ENCODE measurements around the gene PANK4. TPM values are rescaled to one million over a fixed set of nuclear protein-coding genes. Genes with fewer than 3 reads are reported as not detected.

Gene PANK4
- total and polyA plus RNA-seq, 9 of the 15 experiments (the other 6 are each of a cell fraction or from before 2014, with no cell fraction given): 0.93 to 55.6 (median 31.5) TPM

DNA sequence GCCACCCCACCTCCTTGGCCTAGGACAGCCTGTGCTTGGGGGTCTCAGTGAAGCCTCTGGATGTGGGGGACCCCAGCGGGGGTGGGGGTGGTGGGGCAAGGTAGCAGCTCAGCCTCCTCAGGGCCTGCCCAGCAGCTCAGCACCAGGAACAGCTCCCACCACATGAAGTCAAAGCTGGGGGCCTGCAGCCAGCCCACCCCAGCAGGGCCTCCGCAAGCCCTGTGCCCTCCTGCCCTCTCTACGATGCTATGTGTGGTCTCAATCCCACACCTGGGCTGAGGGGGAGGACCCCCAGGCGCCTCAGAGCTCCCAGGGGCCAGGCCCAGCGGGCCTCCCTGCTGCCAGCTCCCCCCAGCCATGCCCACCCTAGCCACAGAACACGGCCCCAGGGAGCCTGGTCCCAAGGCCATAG is 18.6 kb downstream of the PANK4 start (continued):
- TF ChIP-seq, protein P1, sequence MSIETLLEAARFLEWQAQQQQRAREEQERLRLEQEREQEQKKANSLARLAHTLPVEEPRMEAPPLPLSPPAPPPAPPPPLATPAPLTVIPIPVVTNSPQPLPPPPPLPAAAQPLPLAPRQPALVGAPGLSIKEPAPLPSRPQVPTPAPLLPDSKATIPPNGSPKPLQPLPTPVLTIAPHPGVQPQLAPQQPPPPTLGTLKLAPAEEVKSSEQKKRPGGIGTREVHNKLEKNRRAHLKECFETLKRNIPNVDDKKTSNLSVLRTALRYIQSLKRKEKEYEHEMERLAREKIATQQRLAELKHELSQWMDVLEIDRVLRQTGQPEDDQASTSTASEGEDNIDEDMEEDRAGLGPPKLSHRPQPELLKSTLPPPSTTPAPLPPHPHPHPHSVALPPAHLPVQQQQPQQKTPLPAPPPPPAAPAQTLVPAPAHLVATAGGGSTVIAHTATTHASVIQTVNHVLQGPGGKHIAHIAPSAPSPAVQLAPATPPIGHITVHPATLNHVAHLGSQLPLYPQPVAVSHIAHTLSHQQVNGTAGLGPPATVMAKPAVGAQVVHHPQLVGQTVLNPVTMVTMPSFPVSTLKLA (conservative IDR thresholded peaks at IDR 0.05): no peak
- TF ChIP-seq SUPT5H (IDR thresholded peaks at IDR 0.05) (peak; percentile 42; the same call in 1 of the 2 replicates), POLR2G (IDR thresholded peaks at IDR 0.05; ENCODE audit: low read depth, low read length) (0 out of 2 replicates have a peak, but pooled peaks have one; percentile 45), RBFOX2 (IDR thresholded peaks at IDR 0.05; ENCODE audit: low read depth, low read length) (no peak), NFE2 (IDR thresholded peaks at IDR 0.05; ENCODE audit: low read depth) (no peak), ZNF408 (CRISPR knock-in tag; IDR thresholded peaks at IDR 0.05; ENCODE audit: low read depth) (no peak), CHD4 (IDR thresholded peaks at IDR 0.05; ENCODE audit: insufficient read depth, insufficient replicate concordance, low read depth, low read length, poor library complexity, severe bottlenecking) (no peak), ZNF785 (CRISPR knock-in tag; IDR thresholded peaks at IDR 0.05) (no peak), KHSRP (IDR thresholded peaks at IDR 0.05) (no peak), ZNF444 (CRISPR knock-in tag; IDR thresholded peaks at IDR 0.05) (no peak)
- TF ChIP-seq, protein P2, sequence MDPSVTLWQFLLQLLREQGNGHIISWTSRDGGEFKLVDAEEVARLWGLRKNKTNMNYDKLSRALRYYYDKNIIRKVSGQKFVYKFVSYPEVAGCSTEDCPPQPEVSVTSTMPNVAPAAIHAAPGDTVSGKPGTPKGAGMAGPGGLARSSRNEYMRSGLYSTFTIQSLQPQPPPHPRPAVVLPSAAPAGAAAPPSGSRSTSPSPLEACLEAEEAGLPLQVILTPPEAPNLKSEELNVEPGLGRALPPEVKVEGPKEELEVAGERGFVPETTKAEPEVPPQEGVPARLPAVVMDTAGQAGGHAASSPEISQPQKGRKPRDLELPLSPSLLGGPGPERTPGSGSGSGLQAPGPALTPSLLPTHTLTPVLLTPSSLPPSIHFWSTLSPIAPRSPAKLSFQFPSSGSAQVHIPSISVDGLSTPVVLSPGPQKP (CRISPR knock-in tag; IDR thresholded peaks at IDR 0.05): no peak
- TF ChIP-seq, protein P3, sequence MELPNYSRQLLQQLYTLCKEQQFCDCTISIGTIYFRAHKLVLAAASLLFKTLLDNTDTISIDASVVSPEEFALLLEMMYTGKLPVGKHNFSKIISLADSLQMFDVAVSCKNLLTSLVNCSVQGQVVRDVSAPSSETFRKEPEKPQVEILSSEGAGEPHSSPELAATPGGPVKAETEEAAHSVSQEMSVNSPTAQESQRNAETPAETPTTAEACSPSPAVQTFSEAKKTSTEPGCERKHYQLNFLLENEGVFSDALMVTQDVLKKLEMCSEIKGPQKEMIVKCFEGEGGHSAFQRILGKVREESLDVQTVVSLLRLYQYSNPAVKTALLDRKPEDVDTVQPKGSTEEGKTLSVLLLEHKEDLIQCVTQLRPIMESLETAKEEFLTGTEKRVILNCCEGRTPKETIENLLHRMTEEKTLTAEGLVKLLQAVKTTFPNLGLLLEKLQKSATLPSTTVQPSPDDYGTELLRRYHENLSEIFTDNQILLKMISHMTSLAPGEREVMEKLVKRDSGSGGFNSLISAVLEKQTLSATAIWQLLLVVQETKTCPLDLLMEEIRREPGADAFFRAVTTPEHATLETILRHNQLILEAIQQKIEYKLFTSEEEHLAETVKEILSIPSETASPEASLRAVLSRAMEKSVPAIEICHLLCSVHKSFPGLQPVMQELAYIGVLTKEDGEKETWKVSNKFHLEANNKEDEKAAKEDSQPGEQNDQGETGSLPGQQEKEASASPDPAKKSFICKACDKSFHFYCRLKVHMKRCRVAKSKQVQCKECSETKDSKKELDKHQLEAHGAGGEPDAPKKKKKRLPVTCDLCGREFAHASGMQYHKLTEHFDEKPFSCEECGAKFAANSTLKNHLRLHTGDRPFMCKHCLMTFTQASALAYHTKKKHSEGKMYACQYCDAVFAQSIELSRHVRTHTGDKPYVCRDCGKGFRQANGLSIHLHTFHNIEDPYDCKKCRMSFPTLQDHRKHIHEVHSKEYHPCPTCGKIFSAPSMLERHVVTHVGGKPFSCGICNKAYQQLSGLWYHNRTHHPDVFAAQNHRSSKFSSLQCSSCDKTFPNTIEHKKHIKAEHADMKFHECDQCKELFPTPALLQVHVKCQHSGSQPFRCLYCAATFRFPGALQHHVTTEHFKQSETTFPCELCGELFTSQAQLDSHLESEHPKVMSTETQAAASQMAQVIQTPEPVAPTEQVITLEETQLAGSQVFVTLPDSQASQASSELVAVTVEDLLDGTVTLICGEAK (IDR thresholded peaks at IDR 0.05): no peak
- TF ChIP-seq, protein P3 (CRISPR knock-in tag; IDR thresholded peaks at IDR 0.05): no peak
- TF ChIP-seq, protein P4, sequence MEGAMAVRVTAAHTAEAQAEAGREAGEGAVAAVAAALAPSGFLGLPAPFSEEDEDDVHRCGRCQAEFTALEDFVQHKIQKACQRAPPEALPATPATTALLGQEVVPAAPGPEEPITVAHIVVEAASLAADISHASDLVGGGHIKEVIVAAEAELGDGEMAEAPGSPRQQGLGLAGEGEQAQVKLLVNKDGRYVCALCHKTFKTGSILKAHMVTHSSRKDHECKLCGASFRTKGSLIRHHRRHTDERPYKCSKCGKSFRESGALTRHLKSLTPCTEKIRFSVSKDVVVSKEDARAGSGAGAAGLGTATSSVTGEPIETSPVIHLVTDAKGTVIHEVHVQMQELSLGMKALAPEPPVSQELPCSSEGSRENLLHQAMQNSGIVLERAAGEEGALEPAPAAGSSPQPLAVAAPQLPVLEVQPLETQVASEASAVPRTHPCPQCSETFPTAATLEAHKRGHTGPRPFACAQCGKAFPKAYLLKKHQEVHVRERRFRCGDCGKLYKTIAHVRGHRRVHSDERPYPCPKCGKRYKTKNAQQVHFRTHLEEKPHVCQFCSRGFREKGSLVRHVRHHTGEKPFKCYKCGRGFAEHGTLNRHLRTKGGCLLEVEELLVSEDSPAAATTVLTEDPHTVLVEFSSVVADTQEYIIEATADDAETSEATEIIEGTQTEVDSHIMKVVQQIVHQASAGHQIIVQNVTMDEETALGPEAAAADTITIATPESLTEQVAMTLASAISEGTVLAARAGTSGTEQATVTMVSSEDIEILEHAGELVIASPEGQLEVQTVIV (CRISPR knock-in tag; IDR thresholded peaks at IDR 0.05; ENCODE audit: borderline replicate concordance): no peak
